22Rv1 (cell line): ENCODE data around the gene DISC1.

ENCODE experiments used
- ZFX ChIP-seq: fragments of 450-650 bp; IDR thresholded peaks from 2 replicates; pipeline ENCODE4 v1.6.1; 2017; ENCODE audit warnings: antibody characterized with exemption, borderline replicate concordance
- TF ChIP-seq, protein P1 (sequence below): fragments of 450-650 bp; IDR thresholded peaks from 2 replicates; pipeline ENCODE4 v1.5.1; 2017; ENCODE audit warnings: mild to moderate bottlenecking

- TF ChIP-seq, protein P1, sequence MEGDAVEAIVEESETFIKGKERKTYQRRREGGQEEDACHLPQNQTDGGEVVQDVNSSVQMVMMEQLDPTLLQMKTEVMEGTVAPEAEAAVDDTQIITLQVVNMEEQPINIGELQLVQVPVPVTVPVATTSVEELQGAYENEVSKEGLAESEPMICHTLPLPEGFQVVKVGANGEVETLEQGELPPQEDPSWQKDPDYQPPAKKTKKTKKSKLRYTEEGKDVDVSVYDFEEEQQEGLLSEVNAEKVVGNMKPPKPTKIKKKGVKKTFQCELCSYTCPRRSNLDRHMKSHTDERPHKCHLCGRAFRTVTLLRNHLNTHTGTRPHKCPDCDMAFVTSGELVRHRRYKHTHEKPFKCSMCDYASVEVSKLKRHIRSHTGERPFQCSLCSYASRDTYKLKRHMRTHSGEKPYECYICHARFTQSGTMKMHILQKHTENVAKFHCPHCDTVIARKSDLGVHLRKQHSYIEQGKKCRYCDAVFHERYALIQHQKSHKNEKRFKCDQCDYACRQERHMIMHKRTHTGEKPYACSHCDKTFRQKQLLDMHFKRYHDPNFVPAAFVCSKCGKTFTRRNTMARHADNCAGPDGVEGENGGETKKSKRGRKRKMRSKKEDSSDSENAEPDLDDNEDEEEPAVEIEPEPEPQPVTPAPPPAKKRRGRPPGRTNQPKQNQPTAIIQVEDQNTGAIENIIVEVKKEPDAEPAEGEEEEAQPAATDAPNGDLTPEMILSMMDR = no peak
- no peak for TF ChIP-seq ZFX
Measured at GRCh38 chr1:231893400-231894102, 267.0 kb downstream of the DISC1 start.
